Esophagus muscularis mucosa (tissue), 4 donors: ENCODE data around the gene MED31. TPM values are rescaled to one million over a fixed set of nuclear protein-coding genes. Genes with fewer than 3 reads are reported as not detected.

Source experiments
- DNase-seq: peaks from one replicate; pipeline ENCODE4 v3.0.0-alpha.2; 2017; ENCODE audit errors: extremely low spot score
- H3K27ac ChIP-seq, 4 donors: fragments of 200-600 bp; sonication (generic); replicated peaks in 1 of 4; 1 replicate in 3 of 4; 2 replicates in 1 of 4; pipeline ENCODE4 v1.5.1; 2016 to 2019; ENCODE audit warnings: mild to moderate bottlenecking in 1 of 4
- H3K27me3 ChIP-seq, 4 donors: fragments of 200-600 bp; sonication (generic); one replicate each; pipeline versions ENCODE4 v1.5.1 to v1.6.0; 2016 to 2019
- H3K36me3 ChIP-seq, 4 donors: fragments of 200-600 bp; sonication (generic); one replicate each; pipeline ENCODE4 v1.5.1; 2016 to 2019
- H3K4me1 ChIP-seq, 4 donors: fragments of 200-600 bp; sonication (generic); one replicate each; pipeline ENCODE4 v1.5.1; 2016 to 2019
- H3K4me3 ChIP-seq, 4 donors: fragments of 200-600 bp; sonication (generic); 1 replicate in 2 of 4; 2 replicates in 2 of 4; pipeline ENCODE4 v1.5.1; 2016 to 2019; ENCODE audit warnings: mild to moderate bottlenecking in 4 of 4, moderate library complexity in 1 of 4
- H3K9me3 ChIP-seq, 4 donors: fragments of 200-600 bp; sonication (generic); 1 replicate in 3 of 4; 2 replicates in 1 of 4; pipeline ENCODE4 v1.5.1; 2016 to 2019
- CTCF ChIP-seq, 3 experiments: fragments of 200-600 bp in 2 of 3; fragments of 450-650 bp in 1 of 3; sonication (generic) in 2 of 3; IDR thresholded peaks; one replicate each; pipeline ENCODE4 v1.5.1; 2017 to 2019; ENCODE audit warnings: antibody characterized with exemption in 3 of 3, mild to moderate bottlenecking in 2 of 3, moderate library complexity in 1 of 3
- EP300 ChIP-seq: sonication (generic); formaldehyde crosslinking; IDR thresholded peaks from one replicate; pipeline ENCODE4 v1.6.1; 2017; ENCODE audit warnings: antibody characterized with exemption
- POLR2A ChIP-seq: fragments of 450-650 bp; IDR thresholded peaks from one replicate; pipeline ENCODE4 v1.6.1; 2017; ENCODE audit warnings: antibody characterized with exemption, moderate library complexity, mild to moderate bottlenecking, low read depth
- POLR2AphosphoS5 ChIP-seq, 2 donors: sonication (generic); formaldehyde crosslinking; IDR thresholded peaks; one replicate each; pipeline ENCODE4 v1.6.1; 2017; ENCODE audit warnings: antibody characterized with exemption in 2 of 2
- WGBS: methylation state at CpG from one replicate; pipeline ENCODE4 v1.1.5; 2018; 5-methylcytosine and 5-hydroxymethylcytosine counted together
- intact Hi-C: fragments of 100-400 bp; cut with DNase I; formaldehyde crosslinking; loops from one replicate; pipeline ENCODE4 v1.15.1; 2023
- total RNA-seq, 4 donors: library from RNA; depleted of rRNA; stranded (reverse); fragments of >200 nt; gene quantifications; one replicate each; pipeline versions ENCODE4 v1.1.0 to v1.2.1, GENCODE V29; 2016

Gene MED31
- total RNA-seq, 4 donors from 2014 or later: 4.5 to 8.7 (median 6.9) TPM

GRCh38 chr17:6627019-6627418 is 24.4 kb downstream of the MED31 start:
- 68% methylated on average over 1 of the region's 1 CpG for WGBS
- TF ChIP-seq CTCF (IDR thresholded peaks at IDR 0.05): no peak
- no peak for TF ChIP-seq POLR2AphosphoS5 (IDR thresholded peaks at IDR 0.05)
- TF ChIP-seq EP300: no peak
- no peak for TF ChIP-seq POLR2A
- H3K27ac ChIP-seq: no peak overlapping the region

GRCh38 chr17:6626616-6627015 is 24.8 kb downstream of the MED31 start:
- Histone ChIP-seq H3K4me1 (peaks cover 0 to 5% (median under 1%) of the 10 kb centered on the region in 4 donors), H3K27me3 (no peaks in the 10 kb centered on the region), H3K4me3 (no peak overlapping the region), H3K9me3 (no peaks in the 10 kb centered on the region), H3K27ac (no peak overlapping the region), H3K36me3 (peaks cover 14 to 87% (median 51%) of the 10 kb centered on the region in 4 donors)
- 97% methylated on average over 6 of the region's 6 CpGs for WGBS
- intact Hi-C loops: no loop called here
- TF ChIP-seq EP300 (no peak), CTCF (IDR thresholded peaks at IDR 0.05) (no peak), POLR2A (no peak), POLR2AphosphoS5 (IDR thresholded peaks at IDR 0.05) (no peak)
- no peak for DNase-seq

More at GRCh38 chr17:6627019-6627418, 24.4 kb downstream of the MED31 start:
- no peak for DNase-seq
- Histone ChIP-seq H3K27me3 (no peaks in the 10 kb centered on the region), H3K9me3 (no peaks in the 10 kb centered on the region), H3K4me1 (peaks cover 0 to 1% (median 0%) of the 10 kb centered on the region in 4 donors), H3K4me3 (no peak overlapping the region), H3K36me3 (peaks cover 14 to 87% (median 53%) of the 10 kb centered on the region in 4 donors)
- intact Hi-C loops: no loop called here

GRCh38 chr17:6623941-6624340 is 27.5 kb downstream of the MED31 start:
- no peak for DNase-seq
- no peak for TF ChIP-seq EP300
- no peak for TF ChIP-seq CTCF (IDR thresholded peaks at IDR 0.05)
- TF ChIP-seq POLR2AphosphoS5 (IDR thresholded peaks at IDR 0.05): no peak
- TF ChIP-seq POLR2A: no peak
- no peaks in the 10 kb centered on the region for H3K27me3 ChIP-seq

GRCh38 chr17:6611231-6611630 is 40.2 kb downstream of the MED31 start:
- H3K36me3 ChIP-seq: peaks cover 23 to 71% (median 52%) of the 10 kb centered on the region in 4 donors
- 96% methylated on average over 4 of the region's 4 CpGs for WGBS
- no peaks in the 10 kb centered on the region for H3K27me3 ChIP-seq
- H3K4me3 ChIP-seq: no peak overlapping the region
- H3K27ac ChIP-seq: peak overlapping the region in 1 of 4 donors; percentile 51
- intact Hi-C loops: no loop called here
- TF ChIP-seq POLR2AphosphoS5 (IDR thresholded peaks at IDR 0.05) (no peak), EP300 (no peak), POLR2A (no peak), CTCF (IDR thresholded peaks at IDR 0.05) (no peak)
- peaks cover 0 to 38% (median 3%) of the 10 kb centered on the region in 4 donors for H3K4me1 ChIP-seq
- H3K9me3 ChIP-seq: no peaks in the 10 kb centered on the region
- no peak for DNase-seq

More at GRCh38 chr17:6623941-6624340, 27.5 kb downstream of the MED31 start:
- H3K4me1 ChIP-seq: peaks cover 0 to 18% (median 6%) of the 10 kb centered on the region in 4 donors
- H3K9me3 ChIP-seq: no peaks in the 10 kb centered on the region
- WGBS: 94% methylated on average over 3 of the region's 3 CpGs
- H3K4me3 ChIP-seq: no peak overlapping the region
- intact Hi-C loops: no loop called here
- H3K36me3 ChIP-seq: peaks cover 14 to 84% (median 53%) of the 10 kb centered on the region in 4 donors
- H3K27ac ChIP-seq: no peak overlapping the region

GRCh38 chr17:6610011-6610410 is 41.4 kb downstream of the MED31 start:
- Histone ChIP-seq H3K27ac (no peak overlapping the region), H3K4me1 (peaks cover 0 to 27% (median 0%) of the 10 kb centered on the region in 4 donors), H3K27me3 (no peaks in the 10 kb centered on the region), H3K4me3 (no peak overlapping the region), H3K9me3 (no peaks in the 10 kb centered on the region), H3K36me3 (peaks cover 23 to 76% (median 60%) of the 10 kb centered on the region in 4 donors)
- DNase-seq: no peak
- WGBS: 97% methylated on average over 5 of the region's 5 CpGs
- TF ChIP-seq POLR2A (no peak), CTCF (IDR thresholded peaks at IDR 0.05) (no peak), POLR2AphosphoS5 (IDR thresholded peaks at IDR 0.05) (no peak), EP300 (no peak)
- intact Hi-C loops: no loop called here
